GM12872 (cell line): ENCODE results near the gene SDHC.

Source experiments
- TF ChIP-seq, protein P1 (sequence below): IDR thresholded peaks from 3 replicates; pipeline ENCODE4 v1.5.1; 2011; ENCODE audit warnings: low read depth, mild to moderate bottlenecking, low read length, moderate library complexity; ENCODE audit not compliant: insufficient read depth

Gene SDHC

GRCh38 chr1:161282991-161283390, 31.2 kb upstream of the SDHC start:
- TF ChIP-seq, protein P1, sequence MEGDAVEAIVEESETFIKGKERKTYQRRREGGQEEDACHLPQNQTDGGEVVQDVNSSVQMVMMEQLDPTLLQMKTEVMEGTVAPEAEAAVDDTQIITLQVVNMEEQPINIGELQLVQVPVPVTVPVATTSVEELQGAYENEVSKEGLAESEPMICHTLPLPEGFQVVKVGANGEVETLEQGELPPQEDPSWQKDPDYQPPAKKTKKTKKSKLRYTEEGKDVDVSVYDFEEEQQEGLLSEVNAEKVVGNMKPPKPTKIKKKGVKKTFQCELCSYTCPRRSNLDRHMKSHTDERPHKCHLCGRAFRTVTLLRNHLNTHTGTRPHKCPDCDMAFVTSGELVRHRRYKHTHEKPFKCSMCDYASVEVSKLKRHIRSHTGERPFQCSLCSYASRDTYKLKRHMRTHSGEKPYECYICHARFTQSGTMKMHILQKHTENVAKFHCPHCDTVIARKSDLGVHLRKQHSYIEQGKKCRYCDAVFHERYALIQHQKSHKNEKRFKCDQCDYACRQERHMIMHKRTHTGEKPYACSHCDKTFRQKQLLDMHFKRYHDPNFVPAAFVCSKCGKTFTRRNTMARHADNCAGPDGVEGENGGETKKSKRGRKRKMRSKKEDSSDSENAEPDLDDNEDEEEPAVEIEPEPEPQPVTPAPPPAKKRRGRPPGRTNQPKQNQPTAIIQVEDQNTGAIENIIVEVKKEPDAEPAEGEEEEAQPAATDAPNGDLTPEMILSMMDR: no peak

DNA sequence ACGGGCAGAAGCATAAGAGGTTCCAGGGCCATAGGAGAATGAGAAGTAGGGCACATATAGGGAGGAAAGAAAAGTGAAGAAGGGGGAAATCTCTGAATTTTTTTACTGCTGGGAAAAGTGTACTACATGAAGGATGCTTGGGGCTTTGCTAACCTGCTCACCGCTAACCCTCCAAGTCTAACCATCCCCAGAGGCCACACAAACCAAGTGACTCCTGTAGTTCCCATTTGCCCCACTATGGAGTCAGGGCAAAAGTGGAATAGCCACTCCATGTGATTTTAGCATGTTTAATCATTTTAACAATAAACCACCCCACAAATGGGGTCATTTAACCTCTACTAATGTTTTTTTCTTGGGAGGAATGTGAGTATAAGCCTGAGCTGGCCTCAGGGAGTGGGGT, 29.1 kb upstream of the SDHC start:
- TF ChIP-seq, protein P1: no peak

DNA sequence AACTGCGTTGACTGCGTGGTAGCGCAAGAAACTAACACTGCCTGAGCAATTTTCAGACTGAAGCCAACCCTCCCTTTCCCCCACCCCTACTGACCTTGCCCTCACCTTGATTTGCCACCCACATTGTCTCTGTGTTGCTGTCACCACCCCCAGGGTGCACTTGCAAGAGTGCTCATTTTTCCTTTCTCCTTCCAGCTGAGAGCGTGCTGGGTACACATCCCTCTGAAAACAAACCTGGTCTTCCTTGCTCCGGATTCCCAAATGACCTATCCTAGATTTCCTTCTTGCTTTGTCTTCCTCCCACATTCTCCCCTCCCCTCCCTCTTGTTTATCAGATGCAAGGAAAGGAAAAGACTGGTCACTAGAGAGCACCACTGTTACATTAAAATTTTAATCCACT, 28.7 kb upstream of the SDHC start:
- TF ChIP-seq, protein P1: no peak

- TF ChIP-seq, protein P1: no peak
Measured at GRCh38 chr1:161287482-161288054, 26.6 kb upstream of the SDHC start.

GRCh38 chr1:161290779-161291178, 23.4 kb upstream of the SDHC start:
- TF ChIP-seq, protein P1: no peak

- TF ChIP-seq, protein P1: no peak
Measured at GRCh38 chr1:161297415-161297814, 16.8 kb upstream of the SDHC start.

- TF ChIP-seq, protein P1: no peak
Measured at GRCh38 chr1:161298116-161298515, 16.1 kb upstream of the SDHC start.
